ENCODE results near the gene VPS51.

The VPS51 gene

GRCh38 chr11:65127473-65128181 lies 31.6 kb downstream of the VPS51 start:
- H3K36me3 Mint-ChIP-seq: peaks cover 24% of the 10 kb centered on the region
- H3K27me3 Mint-ChIP-seq: no peaks in the 10 kb centered on the region
- no peak for ATAC-seq (ENCODE audit: low read depth)
- no peak for DNase-seq (ENCODE audit: low spot score in 2 of 2)
- no peak overlapping the region for H3K4me3 Mint-ChIP-seq
- no peaks in the 10 kb centered on the region for H3K9me3 Mint-ChIP-seq
- H3K27ac Mint-ChIP-seq: no peak overlapping the region
- peaks cover 37% of the 10 kb centered on the region for H3K4me1 Mint-ChIP-seq

- H3K27ac Mint-ChIP-seq: no peak overlapping the region
- no peaks in the 10 kb centered on the region for H3K27me3 Mint-ChIP-seq
- DNase-seq (ENCODE audit: low spot score in 2 of 2) (no peak), ATAC-seq (ENCODE audit: low read depth) (no peak)
- H3K36me3 Mint-ChIP-seq: peaks cover 30% of the 10 kb centered on the region
- no peak overlapping the region for H3K4me3 Mint-ChIP-seq
- no peaks in the 10 kb centered on the region for H3K9me3 Mint-ChIP-seq
- H3K4me1 Mint-ChIP-seq: peaks cover 41% of the 10 kb centered on the region
These were observed 32.5 kb downstream of the VPS51 start for GRCh38 chr11:65128182-65129145.

- Mint-ChIP-seq H3K36me3 (peaks cover 33% of the 10 kb centered on the region), H3K27ac (peak overlapping the region; percentile 78), H3K4me3 (peak overlapping the region; percentile 100), H3K4me1 (peaks cover 44% of the 10 kb centered on the region), H3K9me3 (no peaks in the 10 kb centered on the region), H3K27me3 (no peaks in the 10 kb centered on the region)
- ATAC-seq (ENCODE audit: low read depth) (peak; percentile 6), DNase-seq (ENCODE audit: low spot score in 2 of 2) (peak in 1 of 2 donors; percentile 37)
These were observed 33.8 kb downstream of the VPS51 start for GRCh38 chr11:65129649-65130441.

- DNase-seq (ENCODE audit: low spot score in 2 of 2): no peak
- Mint-ChIP-seq H3K36me3 (peaks cover 30% of the 10 kb centered on the region), H3K9me3 (no peaks in the 10 kb centered on the region), H3K27me3 (no peaks in the 10 kb centered on the region), H3K27ac (peak overlapping the region; percentile 78), H3K4me1 (peaks cover 49% of the 10 kb centered on the region), H3K4me3 (peak overlapping the region; percentile 100)
- ATAC-seq (ENCODE audit: low read depth): no peak
These were observed 34.8 kb downstream of the VPS51 start for GRCh38 chr11:65130631-65131416.

- H3K9me3 Mint-ChIP-seq: no peaks in the 10 kb centered on the region
- H3K4me1 Mint-ChIP-seq: peaks cover 55% of the 10 kb centered on the region
- H3K4me3 Mint-ChIP-seq: peak overlapping the region; percentile 100
- no peak for ATAC-seq (ENCODE audit: low read depth)
- H3K27ac Mint-ChIP-seq: peak overlapping the region; percentile 78
- H3K36me3 Mint-ChIP-seq: peaks cover 29% of the 10 kb centered on the region
- no peak for DNase-seq (ENCODE audit: low spot score in 2 of 2)
- no peaks in the 10 kb centered on the region for H3K27me3 Mint-ChIP-seq
These were observed 35.4 kb downstream of the VPS51 start for GRCh38 chr11:65131417-65131776.

GRCh38 chr11:65131895-65132237 lies 35.9 kb downstream of the VPS51 start:
- ATAC-seq (ENCODE audit: low read depth) (no peak), DNase-seq (ENCODE audit: low spot score in 2 of 2) (no peak)
- Mint-ChIP-seq H3K27me3 (no peaks in the 10 kb centered on the region), H3K4me3 (peak overlapping the region; percentile 100), H3K36me3 (peaks cover 25% of the 10 kb centered on the region), H3K27ac (peak overlapping the region; percentile 100), H3K9me3 (no peaks in the 10 kb centered on the region), H3K4me1 (peaks cover 53% of the 10 kb centered on the region)

- H3K36me3 Mint-ChIP-seq: peaks cover 23% of the 10 kb centered on the region
- H3K9me3 Mint-ChIP-seq: no peaks in the 10 kb centered on the region
- H3K27ac Mint-ChIP-seq: peak overlapping the region; percentile 100
- peak; percentile 54 to 59 for DNase-seq (ENCODE audit: low spot score in 2 of 2)
- no peaks in the 10 kb centered on the region for H3K27me3 Mint-ChIP-seq
- ATAC-seq (ENCODE audit: low read depth): peak; percentile 55
- H3K4me1 Mint-ChIP-seq: peaks cover 52% of the 10 kb centered on the region
- peak overlapping the region; percentile 100 for H3K4me3 Mint-ChIP-seq
These were observed 36.4 kb downstream of the VPS51 start for GRCh38 chr11:65132238-65132987.

- H3K4me1 Mint-ChIP-seq: peaks cover 51% of the 10 kb centered on the region
- H3K4me3 Mint-ChIP-seq: peak overlapping the region; percentile 100
- no peaks in the 10 kb centered on the region for H3K27me3 Mint-ChIP-seq
- peak; percentile 8 for ATAC-seq (ENCODE audit: low read depth)
- peak; percentile 47 to 55 for DNase-seq (ENCODE audit: low spot score in 2 of 2)
- peak overlapping the region; percentile 100 for H3K27ac Mint-ChIP-seq
- no peaks in the 10 kb centered on the region for H3K9me3 Mint-ChIP-seq
- H3K36me3 Mint-ChIP-seq: peaks cover 23% of the 10 kb centered on the region
These were observed 37.1 kb downstream of the VPS51 start for GRCh38 chr11:65132988-65133700.

GRCh38 chr11:65133724-65134123 lies 37.7 kb downstream of the VPS51 start:
- ATAC-seq (ENCODE audit: low read depth) (no peak), DNase-seq (ENCODE audit: low spot score in 2 of 2) (no peak)
- Mint-ChIP-seq H3K36me3 (peaks cover 23% of the 10 kb centered on the region), H3K9me3 (no peaks in the 10 kb centered on the region), H3K4me1 (peaks cover 51% of the 10 kb centered on the region), H3K27ac (peak overlapping the region; percentile 100), H3K27me3 (no peaks in the 10 kb centered on the region), H3K4me3 (peak overlapping the region; percentile 100)

- H3K36me3 Mint-ChIP-seq: peaks cover 23% of the 10 kb centered on the region
- peak within 1 kb of the TSS; percentile 100 for H3K4me3 Mint-ChIP-seq
- ATAC-seq (ENCODE audit: low read depth): peak; percentile 67
- no peaks in the 10 kb centered on the region for H3K27me3 Mint-ChIP-seq
- peak within 1 kb of the TSS; percentile 100 for H3K27ac Mint-ChIP-seq
- H3K9me3 Mint-ChIP-seq: no peaks in the 10 kb centered on the region
- DNase-seq (ENCODE audit: low spot score in 2 of 2): peak; percentile 90 to 95
- peaks cover 51% of the 10 kb centered on the region for H3K4me1 Mint-ChIP-seq
These were observed 38.4 kb downstream of the VPS51 start, which contains the start of gene SYVN1 for GRCh38 chr11:65134240-65134951. Gene SYVN1 (minus strand): TSS chr11:65134519. CDS start chr11:65133601, 918 bp downstream.

GRCh38 chr11:65134952-65135632 lies 39.1 kb downstream of the VPS51 start:
- Mint-ChIP-seq H3K27ac (peak overlapping the region; percentile 100), H3K4me1 (peaks cover 45% of the 10 kb centered on the region), H3K9me3 (no peaks in the 10 kb centered on the region), H3K27me3 (no peaks in the 10 kb centered on the region), H3K36me3 (peaks cover 22% of the 10 kb centered on the region), H3K4me3 (peak overlapping the region; percentile 100)
- peak; percentile 73 for ATAC-seq (ENCODE audit: low read depth)
- peak in 1 of 2 donors; percentile 77 for DNase-seq (ENCODE audit: low spot score in 2 of 2)

All from memory B cell (primary cell).